K562 (cell line): Measurements from ENCODE around the gene POU2AF1. TPM values are rescaled to one million over a fixed set of nuclear protein-coding genes. Genes with fewer than 3 reads are reported as not detected.

Experiments
- ATAC-seq: fragments of 200-7000 bp; cut with Tn5 transposase; 3 replicates; pipeline ENCODE4 v1.9.1; 2020; ENCODE audit warnings: moderate library complexity
- BruUV-seq: library from RNA; stranded (reverse); fragments of 400-500 nt; replicated peaks from 2 replicates; lab custom pipeline; 2021; lab: Mats Ljungman, UMichigan
- CTCF ChIA-PET: fragments of 300-600 bp; formaldehyde crosslinking; extraction: SDS; loops from one replicate; lab custom pipeline; 2021; ENCODE audit warnings: low intra/inter-chr PET ratio; lab: Yijun Ruan, JAX
- POLR2A ChIA-PET: fragments of 300-600, 350-650 bp; sonication (Branson Sonifier 250); formaldehyde crosslinking; extraction: SDS; loops from one replicate; lab custom pipeline; 2021; ENCODE audit warnings: antibody characterized with exemption, inconsistent platforms; lab: Yijun Ruan, JAX
- DNase-seq, 4 experiments: peaks; one replicate each; pipeline versions ENCODE4 v3.0.0 to v3.0.0-alpha.2; 2011 to 2018; ENCODE audit warnings: low spot score in 3 of 4, mixed read lengths in 3 of 4; ENCODE audit errors: extremely low read depth in 1 of 4
- FAIRE-seq: peaks from 2 replicates; lab custom pipeline; 2011; peaks lifted over from hg19 to GRCh38; lab: Jason Lieb, UNC
- H2AFZ ChIP-seq: 2 replicates; pipeline ENCODE4 v1.6.0; 2011; ENCODE audit warnings: low read depth, low read length, control low read depth, inconsistent platforms
- H3K27ac ChIP-seq: fragments of 200-600 bp; 3 replicates; pipeline ENCODE4 v1.8.0; 2011; ENCODE audit warnings: low read depth, mild to moderate bottlenecking, control low read depth, inconsistent platforms, low read length, moderate library complexity, mixed read lengths; ENCODE audit errors: extremely low read depth
- H3K27me3 ChIP-seq, 2 experiments: fragments of 300-600 bp in 1 of 2; 2 replicates in 1 of 2; 3 replicates in 1 of 2; pipeline versions ENCODE4 v1.6.0 to v1.8.0; 2011; ENCODE audit warnings: inconsistent platforms in 2 of 2, low read length in 2 of 2, mild to moderate bottlenecking in 1 of 2, mixed read lengths in 1 of 2, moderate library complexity in 1 of 2; ENCODE audit not compliant: control insufficient read depth in 2 of 2, insufficient read depth in 2 of 2
- H3K36me3 ChIP-seq: fragments of 300-600 bp; 3 replicates; pipeline ENCODE4 v1.8.0; 2011; ENCODE audit warnings: mild to moderate bottlenecking, low read length, inconsistent platforms; ENCODE audit not compliant: control insufficient read depth, insufficient read depth
- H3K4me1 ChIP-seq, 2 experiments: fragments of 200-600 bp in 1 of 2; replicated peaks in 1 of 2; 2 replicates in 1 of 2; 3 replicates in 1 of 2; pipeline versions ENCODE4 v1.5.1 to v1.8.0; 2011; ENCODE audit warnings: inconsistent platforms in 2 of 2, low read length in 2 of 2, mild to moderate bottlenecking in 1 of 2, mixed read lengths in 1 of 2, moderate library complexity in 1 of 2; ENCODE audit not compliant: control insufficient read depth in 2 of 2, insufficient read depth in 2 of 2
- H3K4me2 ChIP-seq: 2 replicates; pipeline ENCODE4 v1.6.1; 2011; ENCODE audit warnings: low read length, control low read depth, inconsistent platforms, mixed read lengths; ENCODE audit not compliant: insufficient read depth
- H3K4me3 ChIP-seq: fragments of 200-600 bp; sonication (generic), shearing (Covaris generic); 2 replicates; pipeline ENCODE4 v1.5.1; 2016; ENCODE audit warnings: control low read depth, inconsistent platforms
- H3K79me2 ChIP-seq: fragments of 200-600 bp; 3 replicates; pipeline ENCODE4 v1.8.0; 2011; ENCODE audit warnings: low read length, inconsistent platforms; ENCODE audit not compliant: control insufficient read depth, insufficient read depth
- H3K9ac ChIP-seq, 2 experiments: 2 replicates each; pipeline versions ENCODE4 v1.6.0 to v1.6.1; 2011; ENCODE audit warnings: low read depth in 2 of 2, low read length in 2 of 2, control low read depth in 1 of 2, inconsistent platforms in 1 of 2, mild to moderate bottlenecking in 1 of 2, mixed read lengths in 1 of 2; ENCODE audit not compliant: insufficient read depth in 1 of 2
- H3K9me1 ChIP-seq: one replicate; pipeline ENCODE4 v1.6.0; 2011; ENCODE audit warnings: inconsistent platforms, mild to moderate bottlenecking, low read length, moderate library complexity; ENCODE audit not compliant: control insufficient read depth, insufficient read depth
- H3K9me3 ChIP-seq: replicated peaks from 2 replicates; pipeline ENCODE4 v1.5.1; 2011; ENCODE audit warnings: low read depth, low read length, inconsistent platforms; ENCODE audit not compliant: control insufficient read depth, insufficient read depth
- H4K20me1 ChIP-seq: replicated peaks from 2 replicates; pipeline ENCODE4 v1.6.1; 2011; ENCODE audit warnings: low read length, inconsistent platforms, mixed read lengths; ENCODE audit not compliant: control insufficient read depth, insufficient read depth
- ADNP ChIP-seq: fragments of 200-800 bp; sonication (Bioruptor generic); IDR thresholded peaks from 2 replicates; pipeline ENCODE4 v1.6.1; 2016; ENCODE audit warnings: missing genetic modification characterization, missing compliant biosample characterization
- BCOR ChIP-seq: fragments of 450-650 bp; IDR thresholded peaks from 2 replicates; pipeline ENCODE4 v1.6.1; 2016
- GTF2F1 ChIP-seq: IDR thresholded peaks from 2 replicates; pipeline ENCODE4 v1.6.1; 2011; ENCODE audit warnings: low read depth, low read length, improper control_type of control experiment
- HMGXB4 ChIP-seq: sonication (generic); formaldehyde crosslinking; IDR thresholded peaks from 2 replicates; pipeline ENCODE4 v1.8.1; 2023; ENCODE audit warnings: mild to moderate bottlenecking, missing genetic modification reagents
- KLF10 ChIP-seq: fragments of 250-450 bp; sonication (Bioruptor Pico); IDR thresholded peaks from 2 replicates; pipeline ENCODE4 v1.6.1; 2021; ENCODE audit warnings: matching md5 sums
- PRPF4 ChIP-seq: fragments of 200-400 bp; formaldehyde crosslinking; IDR thresholded peaks from one replicate; pipeline ENCODE4 v1.6.1; 2017; ENCODE audit warnings: low read length, low read depth, mild to moderate bottlenecking; ENCODE audit not compliant: insufficient read depth, poor library complexity, severe bottlenecking
- RBM22 ChIP-seq: fragments of 200-400 bp; formaldehyde crosslinking; IDR thresholded peaks from 2 replicates; pipeline ENCODE4 v1.6.1; 2018; ENCODE audit warnings: low read length, low read depth; ENCODE audit not compliant: poor library complexity, severe bottlenecking
- TEAD2 ChIP-seq: fragments of 450-650 bp; IDR thresholded peaks from 2 replicates; pipeline ENCODE4 v1.6.1; 2016; ENCODE audit warnings: missing genetic modification characterization, control low read depth, missing compliant biosample characterization
- XRCC4 ChIP-seq: IDR thresholded peaks from one replicate; pipeline ENCODE4 v1.6.1; 2011; ENCODE audit not compliant: insufficient read depth, insufficient read length; ENCODE audit errors: extremely low read depth
- WGBS: fragments of 100-300 bp; shearing (Covaris generic); methylation state at CpG from one replicate; pipeline ENCODE4 v1.1.6; 2016; ENCODE audit warnings: low coverage, mixed read lengths; ENCODE audit not compliant: insufficient coverage; ENCODE audit errors: missing lambda C conversion rate; 5-methylcytosine and 5-hydroxymethylcytosine counted together
- in situ Hi-C: fragments of 300-500 bp; cut with MboI; formaldehyde crosslinking; loops from 4 replicates; pipeline ENCODE4 v1.15.0; 2018; ENCODE audit warnings: inconsistent platforms, mixed read lengths
- intact Hi-C: fragments of 100-400 bp; cut with micrococcal nuclease; formaldehyde crosslinking; loops from 2 replicates; pipeline ENCODE4 v1.14.2; 2022
- polyA plus RNA-seq, 8 experiments: library from polyadenylated mRNA; depleted of rRNA in 4 of 8; stranded (reverse) in 5 of 8; unstranded in 3 of 8; fragments of >200 nt; fragmentation: Nextera tagmentation in 2 of 8; fragmentation: Illumina TruSeq in 1 of 8; extraction: Ambion mirVana in 2 of 8; extraction: Trizol in 1 of 8; gene quantifications; 2 replicates each; pipeline versions ENCODE4 v1.2.1 to v1.2.3, GENCODE V29; 2011 to 2014; ENCODE audit warnings: inconsistent platforms in 1 of 8, missing spikeins in 1 of 8
- total RNA-seq, 7 experiments: library from RNA; depleted of rRNA in 6 of 7; stranded (reverse); fragments of >200 nt in 6 of 7; fragmentation: Illumina TruSeq in 2 of 7; extraction: Trizol in 2 of 7; gene quantifications; 2 replicates each; pipeline versions ENCODE4 v1.2.1 to v1.2.3, GENCODE V29; 2011 to 2021; ENCODE audit warnings: low replicate concordance in 1 of 7
- TF ChIP-seq, protein P1 (sequence below): fragments of 250-450 bp; sonication (Bioruptor Pico); IDR thresholded peaks from 2 replicates; pipeline ENCODE4 v1.5.0; 2021; ENCODE audit warnings: mild to moderate bottlenecking, moderate library complexity

POU2AF1 gene
- total and polyA plus RNA-seq, 9 of the 15 experiments (the other 6 are each of a cell fraction or from before 2014, with no cell fraction given), result 0.09 TPM; not detected in 8

- H3K36me3 ChIP-seq, result no peaks in the 10 kb centered on the region
- no peak for FAIRE-seq
- H3K9me1 ChIP-seq, result no peaks in the 10 kb centered on the region
- no peak overlapping the region for H2AFZ ChIP-seq
- no peak for ATAC-seq
- no peak for DNase-seq
- BruUV-seq, result no TSS peak
- no peaks in the 10 kb centered on the region for H4K20me1 ChIP-seq
- no peaks in the 10 kb centered on the region for H3K27me3 ChIP-seq
- no peak for TF ChIP-seq KLF10 (CRISPR knock-in tag)
- TF ChIP-seq BCOR, result no peak
- TF ChIP-seq TEAD2, result no peak
- TF ChIP-seq, protein P1, sequence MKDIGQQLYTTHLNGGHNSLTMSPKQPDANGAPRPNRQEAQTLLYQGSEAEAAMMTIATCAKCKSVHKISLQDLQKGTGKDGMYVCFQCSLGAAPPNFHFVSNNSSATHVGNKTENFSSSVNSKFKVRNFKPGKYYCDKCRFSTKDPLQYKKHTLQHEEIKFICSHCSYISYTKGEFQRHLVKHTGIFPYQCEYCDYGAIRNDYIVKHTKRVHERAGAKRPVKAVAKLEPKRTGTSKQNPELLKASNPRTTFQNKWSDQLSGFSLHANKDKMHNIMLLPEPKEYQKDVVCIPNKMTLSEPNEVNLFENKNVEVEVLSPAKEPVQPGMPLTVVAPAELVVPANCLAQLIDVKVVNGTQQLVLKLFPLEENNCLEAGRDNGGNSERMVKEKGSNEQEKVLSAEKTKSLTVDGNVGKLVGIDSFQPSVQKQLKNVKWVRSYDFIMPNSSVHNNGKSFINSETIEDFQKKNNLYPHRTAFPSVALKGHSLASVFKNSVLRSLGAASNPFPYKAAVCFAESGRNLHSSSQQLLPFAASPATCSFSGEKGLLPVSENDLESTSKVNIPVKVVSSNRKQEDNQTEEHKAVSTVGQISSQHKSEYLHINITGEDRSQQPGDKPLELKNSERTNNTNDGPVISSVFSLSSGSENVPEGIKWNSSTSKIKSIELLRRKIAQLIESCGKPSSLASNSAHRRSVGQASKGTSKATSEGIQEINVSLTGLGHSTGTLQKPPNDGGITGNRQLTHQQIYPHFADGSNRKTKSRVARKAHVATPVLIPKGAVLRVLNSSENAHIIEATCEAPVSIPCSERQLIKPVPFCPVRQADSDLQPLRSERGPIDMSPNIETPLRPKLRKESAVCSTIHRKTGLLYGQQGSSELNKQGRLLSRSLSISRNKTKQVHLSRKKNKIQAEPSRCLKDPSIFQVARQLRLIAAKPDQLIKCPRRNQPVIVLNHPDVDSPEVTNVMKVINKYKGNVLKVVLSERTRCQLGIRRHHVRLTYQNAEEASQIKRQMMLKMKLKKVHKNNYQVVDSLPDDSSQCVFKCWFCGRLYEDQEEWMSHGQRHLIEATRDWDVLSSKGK (CRISPR knock-in tag), result no peak
- no peak for TF ChIP-seq PRPF4
- TF ChIP-seq GTF2F1, result no peak
- no peak for TF ChIP-seq RBM22
- TF ChIP-seq XRCC4, result no peak
- TF ChIP-seq HMGXB4 (CRISPR knock-in tag), result no peak
- no peak for TF ChIP-seq ADNP (tag)
- POLR2A ChIA-PET, result no interaction called here
- no peak overlapping the region for H3K9ac ChIP-seq
- H3K4me1 ChIP-seq, result no peaks in the 10 kb centered on the region
- H3K27ac ChIP-seq, result no peak overlapping the region
- H3K4me3 ChIP-seq, result no peak overlapping the region
- intact Hi-C loops (no loop called here), in situ Hi-C loops (no loop called here)
- no peaks in the 10 kb centered on the region for H3K79me2 ChIP-seq
- CTCF ChIA-PET, result no interaction called here
- 3% methylated on average over 3 of the region's 3 CpGs for WGBS
- no peaks in the 10 kb centered on the region for H3K9me3 ChIP-seq
- no peak overlapping the region for H3K4me2 ChIP-seq
These were observed 31.4 kb downstream of the POU2AF1 start for GRCh38 chr11:111347723-111348115.
